ENCODE data around the gene DNAJB2.

Gene DNAJB2

DNA sequence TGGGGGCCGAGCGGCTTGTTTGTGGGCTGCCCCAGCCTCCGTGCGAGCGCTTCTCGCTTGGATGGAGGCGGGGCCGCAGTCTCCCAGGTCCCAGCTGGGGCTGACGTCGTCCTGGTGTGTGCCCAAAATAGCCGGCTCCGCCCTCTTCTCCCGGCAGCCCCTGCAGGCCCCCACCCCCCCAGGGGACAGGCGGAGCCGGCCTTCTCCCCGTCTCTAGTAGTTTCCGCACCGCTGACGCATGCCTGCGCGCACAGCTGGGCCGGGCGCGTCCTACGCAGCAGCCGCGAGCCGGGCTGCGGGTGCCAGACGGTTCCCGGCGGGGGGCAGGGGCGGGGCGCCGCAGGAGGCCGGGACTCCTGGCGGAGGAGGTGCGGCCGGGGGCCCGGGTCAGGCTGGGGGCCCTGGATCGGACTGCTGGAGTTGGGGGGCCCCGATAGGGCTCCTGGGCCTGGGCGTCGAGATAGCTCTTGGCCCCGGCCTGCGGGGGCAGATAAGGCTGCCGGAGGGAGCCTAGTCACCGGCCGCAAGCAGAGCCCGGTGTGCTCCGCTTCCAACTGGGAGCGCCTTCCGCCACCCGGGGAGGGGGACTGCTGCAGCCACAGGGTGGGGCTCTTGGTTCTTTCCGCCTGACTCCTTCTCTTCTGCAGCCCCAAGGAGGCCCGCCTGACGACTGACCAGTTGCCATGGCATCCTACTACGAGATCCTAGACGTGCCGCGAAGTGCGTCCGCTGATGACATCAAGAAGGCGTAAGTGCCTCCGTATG, at the start of gene DNAJB2:
DNAJB2 (plus strand) TSS at position 216 of the 765 bp plus-strand sequence; CDS start at position 684, 468 bp downstream.
- peak; percentile 99 for DNase-seq (ENCODE audit: low read depth)

DNA sequence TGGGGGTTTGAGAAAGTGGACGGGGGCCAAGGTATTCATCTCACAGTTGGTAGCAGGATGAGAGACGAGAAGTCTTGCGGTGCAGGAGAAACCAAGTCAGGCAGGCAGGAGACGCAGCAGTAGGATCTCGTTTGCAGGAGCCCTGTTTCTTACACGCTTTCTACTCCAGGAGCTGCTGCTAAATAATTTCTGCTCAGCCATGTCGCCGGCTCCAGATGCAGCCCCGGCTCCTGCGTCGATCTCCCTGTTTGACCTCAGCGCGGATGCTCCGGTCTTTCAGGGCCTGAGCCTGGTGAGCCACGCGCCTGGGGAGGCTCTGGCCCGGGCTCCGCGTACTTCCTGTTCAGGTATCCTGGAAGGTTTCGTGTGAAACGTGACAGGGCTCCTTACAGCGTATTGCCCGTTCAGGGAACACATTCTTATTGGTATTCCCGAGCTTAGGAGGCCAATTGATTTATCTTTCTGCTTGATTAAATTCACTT, 49.1 kb upstream of the DNAJB2 start:
- DNase-seq (ENCODE audit: low read depth) = peak; percentile 74

- no peak for DNase-seq (ENCODE audit: low read depth)
Measured at GRCh38 chr2:219234331-219234730, 44.8 kb upstream of the DNAJB2 start.

DNA sequence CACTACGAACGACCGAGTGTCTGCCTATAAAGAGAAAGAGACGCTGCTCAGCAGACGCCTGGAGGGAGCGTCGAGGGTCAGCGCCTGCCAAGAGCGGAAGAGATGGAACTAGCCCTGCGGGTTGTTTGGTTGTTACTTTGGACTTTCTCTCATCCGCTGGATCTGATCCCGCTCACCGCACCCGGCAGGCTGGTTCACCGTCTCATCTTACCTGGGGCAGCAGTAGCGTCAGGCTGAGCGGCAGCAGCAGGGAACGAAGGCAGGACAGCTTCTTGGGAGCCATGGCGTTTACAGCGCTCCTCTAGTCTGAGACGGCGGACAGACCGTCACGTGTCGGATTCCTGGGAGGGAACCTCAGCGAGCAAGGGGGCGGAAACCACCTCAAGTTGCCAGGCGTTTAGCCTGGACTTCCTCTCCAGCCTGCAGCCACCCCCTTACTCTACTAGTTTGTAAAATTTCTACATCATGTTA, 35.8 kb upstream of the DNAJB2 start:
- DNase-seq (ENCODE audit: low read depth) = no peak

DNA sequence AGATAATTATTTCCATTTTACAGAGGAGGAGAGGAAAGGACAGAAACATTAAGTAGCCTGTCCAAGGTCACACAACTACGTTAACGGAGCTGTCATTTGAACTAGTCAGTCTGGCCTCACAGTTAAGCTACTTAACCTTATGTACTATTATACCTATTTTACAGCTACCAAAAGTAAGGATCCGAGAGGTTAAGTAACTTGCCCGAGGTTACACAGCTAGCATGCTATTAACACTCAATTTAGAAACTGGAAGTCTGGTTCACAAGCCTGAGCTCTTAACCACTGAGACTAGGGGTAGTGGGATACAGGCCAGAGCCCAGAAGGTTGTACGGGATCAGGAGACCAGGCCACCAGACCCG, 34.4 kb upstream of the DNAJB2 start:
- DNase-seq (ENCODE audit: low read depth) = no peak

GRCh38 chr2:219245148-219245898, 33.8 kb upstream of the DNAJB2 start, which contains the start of the genes GLB1L and STK16:
Gene GLB1L, minus strand, starts transcription at chr2:219245444. Its CDS starts 1,871 bp downstream, at chr2:219243573.
Gene STK16, plus strand, starts transcription at chr2:219245479. Its CDS starts 521 bp downstream, at chr2:219246000.
- DNase-seq (ENCODE audit: low read depth) = peak; percentile 94

DNA sequence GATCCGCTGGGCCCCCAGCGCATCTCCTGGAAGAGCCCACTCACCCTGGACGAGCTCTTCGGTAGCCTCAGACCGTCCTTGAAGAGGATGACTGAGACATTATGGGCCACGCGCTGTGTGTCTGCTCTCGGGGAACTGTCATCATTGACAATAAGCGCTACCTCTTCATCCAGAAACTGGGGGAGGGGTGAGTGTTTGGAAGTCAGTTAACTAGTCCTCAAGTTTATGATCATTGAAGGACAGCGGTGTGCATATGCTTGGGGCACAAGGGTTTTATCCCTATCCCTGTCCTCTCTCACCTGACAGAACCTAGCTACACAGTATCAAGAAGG, 33.3 kb upstream of the DNAJB2 start:
- DNase-seq (ENCODE audit: low read depth) = peak; percentile 23

GRCh38 chr2:219246559-219246958, 32.6 kb upstream of the DNAJB2 start:
- no peak for DNase-seq (ENCODE audit: low read depth)

- no peak for DNase-seq (ENCODE audit: low read depth)
Measured at GRCh38 chr2:219247678-219248642, 31.2 kb upstream of the DNAJB2 start.

- DNase-seq (ENCODE audit: low read depth) = no peak
Measured at GRCh38 chr2:219248845-219249202, 30.3 kb upstream of the DNAJB2 start.

DNA sequence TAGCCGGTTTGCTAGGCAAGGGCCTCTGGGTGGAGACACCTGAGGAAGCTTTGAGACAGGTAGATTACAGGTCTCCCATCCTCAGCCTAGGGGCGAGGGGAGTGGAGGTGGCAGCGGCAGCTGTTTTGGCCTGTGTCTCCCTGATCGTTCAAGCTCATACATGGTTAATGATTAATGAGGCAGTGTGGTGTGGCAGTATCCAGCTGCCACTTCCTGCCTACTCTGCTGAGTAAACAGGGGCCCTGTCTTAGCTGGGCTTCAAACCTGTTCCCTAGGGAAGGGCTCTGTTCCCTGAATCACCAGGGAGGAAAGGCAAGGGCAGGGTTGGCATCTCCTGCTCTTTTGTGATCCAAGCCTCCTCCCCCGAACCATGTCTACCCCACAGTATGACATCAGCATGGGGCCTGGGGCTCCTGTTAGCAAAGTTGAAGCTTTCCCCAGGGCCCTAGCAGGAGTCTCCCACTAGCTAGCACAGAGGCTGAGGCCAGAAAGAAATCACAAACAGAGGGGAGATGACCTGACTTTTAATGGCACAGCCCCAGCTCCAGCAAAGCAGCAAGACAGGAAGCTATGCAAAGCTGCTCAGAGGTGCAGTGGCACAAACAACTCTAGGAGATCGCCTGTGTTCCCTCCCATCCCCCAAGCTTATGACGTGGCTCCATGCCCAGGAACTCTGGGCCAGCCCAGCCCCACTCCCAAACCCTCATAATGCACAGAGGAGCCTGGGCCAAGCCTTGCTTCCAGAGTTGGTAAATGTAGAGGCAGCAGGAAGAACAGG, 29.8 kb upstream of the DNAJB2 start:
- peak; percentile 63 for DNase-seq (ENCODE audit: low read depth)

DNA sequence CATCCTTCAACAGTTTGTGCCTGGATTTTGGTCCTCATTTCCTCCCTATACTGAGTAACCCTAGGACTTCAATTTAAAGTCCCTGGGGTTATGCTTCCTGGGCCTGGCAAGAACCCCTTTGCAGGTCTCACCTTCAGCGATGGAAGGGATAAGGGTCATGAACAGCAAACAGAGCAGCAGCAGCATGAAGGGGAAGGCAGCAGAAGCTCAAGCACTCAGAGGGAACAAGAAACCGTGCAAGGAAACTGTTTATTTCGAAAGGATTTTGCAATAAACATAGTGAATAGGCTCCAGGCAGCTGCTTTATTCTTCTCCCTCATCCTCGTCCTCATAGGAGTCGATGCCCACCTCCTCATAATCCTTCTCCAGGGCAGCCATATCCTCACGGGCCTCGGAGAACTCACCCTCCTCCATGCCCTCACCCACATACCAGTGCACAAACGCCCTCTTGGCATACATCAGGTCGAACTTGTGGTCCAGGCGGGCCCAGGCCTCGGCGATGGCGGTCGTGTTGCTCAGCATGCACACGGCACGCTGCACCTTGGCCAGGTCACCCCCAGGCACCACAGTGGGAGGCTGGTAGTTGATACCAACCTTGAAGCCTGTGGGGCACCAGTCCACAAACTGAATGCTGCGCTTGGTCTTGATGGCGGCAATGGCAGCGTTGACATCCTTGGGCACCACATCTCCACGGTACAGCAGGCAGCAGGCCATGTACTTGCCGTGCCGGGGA, 29.0 kb upstream of the DNAJB2 start:
- no peak for DNase-seq (ENCODE audit: low read depth)

DNA sequence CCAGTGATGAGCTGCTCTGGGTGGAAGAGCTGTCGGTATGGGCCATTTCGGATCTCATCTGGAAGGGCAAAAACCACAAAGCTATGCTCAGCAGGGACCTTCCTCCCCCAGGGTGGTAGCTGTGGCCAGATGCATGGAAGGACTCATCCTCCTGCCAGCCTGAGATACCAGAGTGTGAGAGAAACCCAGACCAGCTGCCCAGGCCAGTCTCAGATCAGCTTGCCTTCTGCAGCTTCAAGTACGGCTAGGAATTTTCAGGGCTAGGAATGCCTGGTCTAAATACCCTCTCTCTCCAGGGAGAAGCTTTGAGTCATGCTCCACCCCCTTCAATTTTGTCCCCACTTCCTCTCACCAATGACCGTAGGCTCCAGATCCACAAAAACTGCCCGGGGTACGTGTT, 27.5 kb upstream of the DNAJB2 start:
- DNase-seq (ENCODE audit: low read depth) = no peak

GRCh38 chr2:219252084-219252483, 27.1 kb upstream of the DNAJB2 start:
- DNase-seq (ENCODE audit: low read depth) = no peak

DNA sequence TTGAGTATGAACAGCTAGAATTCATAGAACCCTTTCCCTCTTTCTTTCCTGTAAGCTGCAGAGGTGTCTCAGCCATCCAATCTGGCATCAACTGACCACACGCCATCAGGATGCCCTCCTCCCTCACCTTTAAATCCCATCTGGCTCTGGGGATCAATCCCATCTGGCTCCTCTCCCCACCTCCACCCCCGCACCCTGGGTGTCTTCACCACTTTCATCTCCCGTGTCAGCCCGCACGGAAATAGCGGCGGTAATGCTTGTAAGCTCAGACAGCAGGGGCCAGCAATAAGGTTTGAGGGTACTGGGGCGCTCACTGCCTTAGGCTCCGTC, 26.6 kb upstream of the DNAJB2 start:
- DNase-seq (ENCODE audit: low read depth) = no peak

GRCh38 chr2:219252900-219253752, 26.0 kb upstream of the DNAJB2 start, which contains the start of gene TUBA4B:
Gene TUBA4B, plus strand, starts transcription at chr2:219253243. Its CDS starts 165 bp downstream, at chr2:219253408.
- DNase-seq (ENCODE audit: low read depth) = peak; percentile 56

DNA sequence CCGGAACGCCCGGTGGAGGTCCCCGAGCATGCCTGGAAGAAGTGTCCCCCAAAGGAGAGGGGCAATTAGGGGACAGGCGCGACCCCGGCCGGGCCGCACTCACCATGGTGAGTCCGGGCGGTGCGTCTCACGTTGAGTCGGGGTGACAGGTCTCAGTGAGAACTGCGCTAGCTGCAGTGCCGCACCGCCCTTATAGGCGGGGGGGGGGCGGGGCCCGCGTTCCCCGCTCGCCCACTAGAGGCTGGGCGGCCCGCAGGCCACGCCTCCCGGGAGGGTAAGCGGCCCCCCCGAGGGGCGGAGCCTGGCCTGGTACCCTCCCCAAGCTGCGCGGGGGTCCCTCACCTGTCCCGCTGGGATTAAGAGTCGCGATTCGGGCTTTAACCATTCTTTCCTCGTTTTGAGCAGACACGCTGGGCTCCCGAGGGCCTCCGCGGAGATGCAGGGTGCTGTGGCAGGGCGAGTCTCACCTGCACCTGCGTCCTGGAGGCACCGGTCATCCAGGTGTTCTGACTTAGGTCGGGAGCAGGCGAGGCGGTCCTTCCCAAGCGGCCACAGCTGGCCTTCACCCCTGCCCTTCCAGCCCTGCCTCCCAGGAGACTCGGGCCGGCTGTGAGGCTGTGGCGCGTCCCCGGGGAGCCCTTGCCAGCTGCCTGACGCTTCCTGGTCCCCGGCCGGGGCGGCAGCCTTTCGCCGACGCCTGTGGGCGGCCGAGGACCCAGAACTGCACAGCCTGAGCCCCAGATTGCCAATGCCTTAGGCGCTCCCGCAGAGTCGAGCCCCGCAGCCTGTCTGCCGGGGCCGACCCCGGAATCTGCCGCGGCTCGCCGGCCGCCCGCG, 25.2 kb upstream of the DNAJB2 start, which contains the start of gene TUBA4A:
TUBA4A (minus strand) TSS at position 166 of the 837 bp plus-strand sequence; CDS start at position 106, 60 bp downstream.
- peak; percentile 68 for DNase-seq (ENCODE audit: low read depth)

GRCh38 chr2:219254590-219255201, 24.5 kb upstream of the DNAJB2 start:
- DNase-seq (ENCODE audit: low read depth) = peak; percentile 16

Data from ELR (cell line).